Left renal cortex interstitium (tissue), 4 donors: ENCODE data around the gene GNAO1. TPM values are rescaled to one million over a fixed set of nuclear protein-coding genes. Genes with fewer than 3 reads are reported as not detected.

Experiments used
- DNase-seq, 4 donors: peaks; one replicate each; pipeline ENCODE4 v3.0.0-alpha.2; 2013; ENCODE audit warnings: low read depth in 4 of 4, low spot score in 2 of 4, missing footprints in 1 of 4
- polyA plus RNA-seq, 4 donors: library from polyadenylated mRNA; unstranded; fragments of 120-200 nt; gene quantifications; one replicate each; pipeline ENCODE4 v1.2.1, GENCODE V29; 2013; ENCODE audit not compliant: insufficient read length in 4 of 4

Gene GNAO1
- polyA plus RNA-seq, 4 donors, result 5.3 to 6.5 (median 6.1) TPM

- no peak for DNase-seq
These were observed 137.2 kb downstream of the GNAO1 start for GRCh38 chr16:56328276-56329022.

GRCh38 chr16:56329887-56330286, 138.6 kb downstream of the GNAO1 start:
- DNase-seq, result no peak

- no peak for DNase-seq
These were observed 139.2 kb downstream of the GNAO1 start for GRCh38 chr16:56330476-56330875.

- DNase-seq, result no peak
These were observed 140.1 kb downstream of the GNAO1 start for GRCh38 chr16:56331399-56331798.

GRCh38 chr16:56331915-56332314, 140.6 kb downstream of the GNAO1 start:
- DNase-seq, result no peak

GRCh38 chr16:56332464-56333079, 141.3 kb downstream of the GNAO1 start:
- DNase-seq, result no peak

- no peak for DNase-seq
These were observed 143.5 kb downstream of the GNAO1 start for GRCh38 chr16:56334761-56335160.

DNA sequence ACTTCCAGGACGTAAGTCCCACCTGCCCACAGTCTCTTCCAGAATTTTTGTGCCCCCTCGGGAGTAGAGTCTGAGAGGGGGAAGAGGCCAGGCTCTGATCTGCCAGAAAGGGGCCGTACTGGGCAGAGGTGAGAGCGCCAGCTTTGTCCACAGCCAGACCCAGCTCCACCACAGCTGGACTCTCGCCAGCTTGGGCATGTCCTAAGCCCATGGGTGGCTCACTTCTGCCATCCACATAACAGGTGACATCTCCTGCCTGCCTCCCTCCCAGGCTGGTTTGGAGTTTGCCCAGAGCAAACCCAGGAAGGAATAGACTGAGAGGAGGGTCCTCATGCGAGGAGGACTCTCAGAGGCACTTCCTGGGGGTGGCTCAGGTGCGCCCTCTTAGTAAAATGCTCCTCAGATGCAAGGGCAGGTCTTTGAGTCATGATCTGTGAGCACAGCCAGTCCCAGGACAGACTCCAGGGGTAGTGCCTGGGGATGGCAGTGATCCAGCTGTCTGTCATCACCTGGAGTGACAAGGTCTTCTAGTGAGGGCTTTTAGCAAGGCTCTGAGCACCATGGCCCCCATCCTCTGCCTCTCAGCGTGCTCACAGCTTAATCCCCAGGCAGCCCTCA, 144.9 kb downstream of the GNAO1 start:
- no peak for DNase-seq

- no peak for DNase-seq
These were observed 145.4 kb downstream of the GNAO1 start for GRCh38 chr16:56336711-56337110.

- DNase-seq, result no peak
These were observed 146.0 kb downstream of the GNAO1 start for GRCh38 chr16:56337131-56337857.

GRCh38 chr16:56337858-56338325, 146.6 kb downstream of the GNAO1 start:
- DNase-seq, result no peak

GRCh38 chr16:56338566-56339318, 147.5 kb downstream of the GNAO1 start:
- DNase-seq, result no peak

GRCh38 chr16:56339431-56340195, 148.3 kb downstream of the GNAO1 start:
- DNase-seq, result no peak

DNA sequence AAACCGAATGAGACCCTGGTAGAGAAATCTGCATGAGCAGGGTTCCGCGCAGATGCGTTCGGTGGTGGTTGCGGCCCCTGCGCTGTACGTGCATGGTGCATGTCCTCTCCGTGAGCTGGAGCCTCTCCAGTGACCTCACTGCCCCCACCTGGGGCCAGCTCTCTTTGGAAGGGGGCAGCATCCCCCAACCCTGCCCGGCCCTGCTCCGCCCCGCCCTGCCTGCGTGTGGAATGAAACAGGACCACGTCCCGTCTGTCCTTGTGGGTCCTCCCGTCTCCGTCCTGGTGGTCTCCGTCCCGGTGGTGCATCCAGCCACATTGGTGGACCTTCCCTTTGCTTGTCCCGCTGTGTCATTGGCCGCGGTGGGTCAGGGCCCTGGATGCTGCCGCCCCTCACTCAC, 149.1 kb downstream of the GNAO1 start:
- no peak for DNase-seq

DNA sequence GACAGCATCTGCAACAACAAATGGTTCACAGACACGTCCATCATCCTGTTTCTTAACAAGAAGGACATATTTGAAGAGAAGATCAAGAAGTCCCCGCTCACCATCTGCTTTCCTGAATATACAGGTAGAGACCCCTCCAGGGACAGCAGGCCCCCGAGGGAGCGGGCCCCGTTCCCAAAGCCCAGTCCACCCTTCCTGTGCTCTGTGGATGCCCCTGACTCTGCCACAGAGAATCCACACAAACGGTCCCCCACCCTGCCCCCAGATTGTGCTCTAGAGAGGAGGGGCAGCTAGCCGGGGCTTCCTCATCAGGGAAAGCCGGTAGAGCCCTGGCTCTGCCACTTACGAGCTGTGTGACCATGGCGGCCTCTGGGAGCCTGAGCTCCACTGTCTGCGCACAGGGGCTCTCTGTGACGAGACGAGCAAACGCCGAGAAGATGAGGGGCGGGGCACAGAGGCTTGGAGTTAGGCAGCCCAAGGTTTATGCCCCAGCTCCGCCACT, 149.6 kb downstream of the GNAO1 start:
- no peak for DNase-seq

- no peak for DNase-seq
These were observed 150.5 kb downstream of the GNAO1 start for GRCh38 chr16:56341656-56342399.

DNA sequence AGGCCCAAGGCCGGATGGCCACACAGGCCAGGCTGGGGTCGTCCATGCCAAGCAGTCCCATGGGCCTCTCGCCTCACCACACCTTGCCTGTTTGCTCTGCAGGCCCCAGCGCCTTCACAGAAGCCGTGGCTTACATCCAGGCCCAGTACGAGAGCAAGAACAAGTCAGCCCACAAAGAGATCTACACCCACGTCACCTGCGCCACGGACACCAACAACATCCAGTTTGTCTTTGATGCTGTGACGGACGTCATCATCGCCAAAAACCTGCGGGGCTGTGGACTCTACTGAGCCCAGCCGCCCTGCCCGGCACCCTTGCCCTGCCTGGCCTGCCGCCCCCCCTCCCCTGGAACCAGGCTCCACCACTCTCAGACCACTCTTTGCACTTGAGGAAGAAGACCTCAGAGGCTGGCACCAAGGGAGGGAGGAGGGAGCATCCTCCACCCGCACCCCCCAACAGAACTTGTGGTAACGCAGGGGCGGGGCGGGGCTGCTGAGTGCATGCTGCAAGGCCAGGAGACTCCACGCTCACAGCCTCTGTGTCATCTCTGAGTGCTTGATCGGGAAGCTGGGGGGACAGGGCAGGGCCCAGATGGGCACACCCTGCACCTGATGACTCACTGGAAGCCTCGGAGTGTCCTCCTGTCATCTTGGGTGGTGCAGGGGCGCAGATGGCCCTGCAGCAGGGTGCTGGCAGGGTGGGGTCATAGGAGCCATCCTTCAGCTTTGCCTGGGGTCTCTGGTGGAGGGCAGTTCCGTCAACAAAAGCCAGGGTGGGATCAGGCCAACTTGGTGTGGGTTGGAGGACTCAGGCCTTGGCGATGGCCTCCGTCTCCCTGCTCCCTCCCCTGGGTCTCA, 152.6 kb downstream of the GNAO1 start:
- DNase-seq, result no peak
